Bronchial epithelial cell (primary cell): ENCODE data around the gene CCL8. TPM values are rescaled to one million over a fixed set of nuclear protein-coding genes. Genes with fewer than 3 reads are reported as not detected.
A peak's percentile ranks its signal among the peaks of the same experiment; 100 is the strongest.

ENCODE experiments used
- DNase-seq: peaks from one replicate; pipeline ENCODE4 v3.0.0-alpha.2; 2010; ENCODE audit warnings: low read depth
- FAIRE-seq: peaks from 2 replicates; lab custom pipeline; 2011; peaks lifted over from hg19 to GRCh38; lab: Jason Lieb, UNC
- H3K27me3 ChIP-seq: 2 replicates; pipeline ENCODE4 v1.5.1; 2011; ENCODE audit warnings: low read length; ENCODE audit not compliant: control insufficient read depth, insufficient read depth
- H3K36me3 ChIP-seq: 2 replicates; pipeline ENCODE4 v1.5.1; 2011; ENCODE audit warnings: low read length; ENCODE audit not compliant: control insufficient read depth, insufficient read depth
- H3K4me3 ChIP-seq: 2 replicates; pipeline ENCODE4 v1.5.1; 2011; ENCODE audit warnings: mild to moderate bottlenecking, low read depth, low read length, control low read depth
- CTCF ChIP-seq: IDR thresholded peaks from 2 replicates; pipeline ENCODE4 v1.5.1; 2011; ENCODE audit warnings: mild to moderate bottlenecking, moderate library complexity, low read length, control low read depth, inconsistent platforms; ENCODE audit not compliant: insufficient read depth, severe bottlenecking
- total RNA-seq: library from RNA; depleted of rRNA; stranded (reverse); fragments of >200 nt; gene quantifications from 2 replicates; pipeline ENCODE4 v1.2.1, GENCODE V29; 2014

Gene CCL8
- total RNA-seq, 1 donor from 2014 or later, result not detected

GRCh38 chr17:34287875-34288274 is 31.4 kb upstream of the CCL8 start:
- Histone ChIP-seq H3K36me3 (no peaks in the 10 kb centered on the region), H3K4me3 (no peak overlapping the region), H3K27me3 (no peaks in the 10 kb centered on the region)
- no peak for DNase-seq
- TF ChIP-seq CTCF, result no peak
- no peak for FAIRE-seq

GRCh38 chr17:34290586-34290985 is 28.6 kb upstream of the CCL8 start:
- TF ChIP-seq CTCF, result no peak
- FAIRE-seq, result peak; percentile 43
- no peak for DNase-seq
- Histone ChIP-seq H3K36me3 (no peaks in the 10 kb centered on the region), H3K27me3 (no peaks in the 10 kb centered on the region), H3K4me3 (no peak overlapping the region)

- peak; percentile 90 for FAIRE-seq
- TF ChIP-seq CTCF, result no peak
- DNase-seq, result peak; percentile 61
- Histone ChIP-seq H3K36me3 (no peaks in the 10 kb centered on the region), H3K4me3 (no peak overlapping the region), H3K27me3 (no peaks in the 10 kb centered on the region)
Measured at GRCh38 chr17:34291721-34292348, 27.4 kb upstream of the CCL8 start.

- no peak for TF ChIP-seq CTCF
- Histone ChIP-seq H3K27me3 (no peaks in the 10 kb centered on the region), H3K4me3 (no peak overlapping the region), H3K36me3 (no peaks in the 10 kb centered on the region)
- no peak for FAIRE-seq
- DNase-seq, result peak; percentile 24
Measured at GRCh38 chr17:34299027-34299426, 20.2 kb upstream of the CCL8 start.

- Histone ChIP-seq H3K36me3 (no peaks in the 10 kb centered on the region), H3K27me3 (no peaks in the 10 kb centered on the region), H3K4me3 (no peak overlapping the region)
- DNase-seq, result peak; percentile 87
- no peak for TF ChIP-seq CTCF
- FAIRE-seq, result peak; percentile 28
Measured at GRCh38 chr17:34299956-34300577, 19.2 kb upstream of the CCL8 start.
